ENCODE data around the gene CLCNKB. TPM values are rescaled to one million over a fixed set of nuclear protein-coding genes. Genes with fewer than 3 reads are reported as not detected.
"Not testable (repeated sequence)": the region's sequence is repeated elsewhere in the genome, so short reads cannot be mapped to it uniquely, and the experiment has no call there.

The CLCNKB gene
- total RNA-seq, 1 donor from 2014 or later, result not detected

GRCh38 chr1:16048573-16049189 lies 5.1 kb downstream of the CLCNKB start:
- Mint-ChIP-seq H3K9me3 (no peaks in the 10 kb centered on the region), H3K4me3 (no peak overlapping the region), H3K27me3 (ENCODE audit: insufficient read depth) (peaks cover 13% of the 10 kb centered on the region), H3K36me3 (ENCODE audit: low read depth) (no peaks in the 10 kb centered on the region), H3K4me1 (ENCODE audit: low read depth) (no peaks in the 10 kb centered on the region), H3K27ac (no peak overlapping the region)
- DNase-seq (ENCODE audit: low spot score), result no peak
- intact Hi-C loops (cut with micrococcal nuclease), result no loop called here

GRCh38 chr1:16050328-16050727 lies 6.7 kb downstream of the CLCNKB start:
- intact Hi-C loops (cut with micrococcal nuclease), result no loop called here
- H3K4me1 Mint-ChIP-seq (ENCODE audit: low read depth), result no peaks in the 10 kb centered on the region
- H3K27me3 Mint-ChIP-seq (ENCODE audit: insufficient read depth), result peaks cover 13% of the 10 kb centered on the region
- no peak for DNase-seq (ENCODE audit: low spot score)
- no peak overlapping the region for H3K4me3 Mint-ChIP-seq
- no peaks in the 10 kb centered on the region for H3K9me3 Mint-ChIP-seq
- no peaks in the 10 kb centered on the region for H3K36me3 Mint-ChIP-seq (ENCODE audit: low read depth)
- H3K27ac Mint-ChIP-seq, result no peak overlapping the region

GRCh38 chr1:16051039-16051438 lies 7.5 kb downstream of the CLCNKB start:
- DNase-seq (ENCODE audit: low spot score), result no peak
- H3K4me1 Mint-ChIP-seq (ENCODE audit: low read depth), result peaks cover 4% of the 10 kb centered on the region
- H3K27ac Mint-ChIP-seq, result no peak overlapping the region
- intact Hi-C loops (cut with micrococcal nuclease), result no loop called here
- no peaks in the 10 kb centered on the region for H3K9me3 Mint-ChIP-seq
- H3K36me3 Mint-ChIP-seq (ENCODE audit: low read depth), result no peaks in the 10 kb centered on the region
- no peak overlapping the region for H3K4me3 Mint-ChIP-seq
- peaks cover 13% of the 10 kb centered on the region for H3K27me3 Mint-ChIP-seq (ENCODE audit: insufficient read depth)

- intact Hi-C loops (cut with micrococcal nuclease), result not testable (repeated sequence)
- peaks cover 13% of the 10 kb centered on the region for H3K27me3 Mint-ChIP-seq (ENCODE audit: insufficient read depth)
Observed at GRCh38 chr1:16051949-16052348, 8.4 kb downstream of the CLCNKB start.

GRCh38 chr1:16053781-16054502 lies 10.4 kb downstream of the CLCNKB start:
- intact Hi-C loops (cut with micrococcal nuclease), result no loop called here
- DNase-seq (ENCODE audit: low spot score), result no peak
- no peak overlapping the region for H3K27ac Mint-ChIP-seq
- H3K4me1 Mint-ChIP-seq (ENCODE audit: low read depth), result peaks cover 7% of the 10 kb centered on the region
- peaks cover 4% of the 10 kb centered on the region for H3K27me3 Mint-ChIP-seq (ENCODE audit: insufficient read depth)
- H3K36me3 Mint-ChIP-seq (ENCODE audit: low read depth), result no peaks in the 10 kb centered on the region
- H3K4me3 Mint-ChIP-seq, result no peak overlapping the region
- no peaks in the 10 kb centered on the region for H3K9me3 Mint-ChIP-seq

More at GRCh38 chr1:16051949-16052348, 8.4 kb downstream of the CLCNKB start:
- H3K4me1 Mint-ChIP-seq (ENCODE audit: low read depth); DNase-seq (ENCODE audit: low spot score); H3K4me3 Mint-ChIP-seq; H3K9me3 Mint-ChIP-seq; H3K36me3 Mint-ChIP-seq (ENCODE audit: low read depth); H3K27ac Mint-ChIP-seq: not testable (repeated sequence)

GRCh38 chr1:16054598-16055540 lies 11.3 kb downstream of the CLCNKB start:
- no peaks in the 10 kb centered on the region for H3K9me3 Mint-ChIP-seq
- intact Hi-C loops (cut with micrococcal nuclease), result no loop called here
- H3K4me1 Mint-ChIP-seq (ENCODE audit: low read depth), result peaks cover 7% of the 10 kb centered on the region

GRCh38 chr1:16055613-16056520 lies 12.3 kb downstream of the CLCNKB start:
- H3K36me3 Mint-ChIP-seq (ENCODE audit: low read depth), result no peaks in the 10 kb centered on the region
- H3K9me3 Mint-ChIP-seq, result no peaks in the 10 kb centered on the region
- H3K27me3 Mint-ChIP-seq (ENCODE audit: insufficient read depth), result peaks cover 3% of the 10 kb centered on the region
- H3K4me3 Mint-ChIP-seq, result no peak overlapping the region
- no peak overlapping the region for H3K27ac Mint-ChIP-seq
- DNase-seq (ENCODE audit: low spot score), result peak; percentile 77
- peaks cover 7% of the 10 kb centered on the region for H3K4me1 Mint-ChIP-seq (ENCODE audit: low read depth)
- intact Hi-C loops (cut with micrococcal nuclease), result loop anchor here (1.0 kb wide), 4 partner anchors 47 to 264 kb away; no protein-coding TSS in a partner anchor

More at GRCh38 chr1:16054598-16055540, 11.3 kb downstream of the CLCNKB start:
- peaks cover under 1% of the 10 kb centered on the region for H3K27me3 Mint-ChIP-seq (ENCODE audit: insufficient read depth)
- no peak overlapping the region for H3K4me3 Mint-ChIP-seq
- H3K36me3 Mint-ChIP-seq (ENCODE audit: low read depth), result no peaks in the 10 kb centered on the region
- no peak for DNase-seq (ENCODE audit: low spot score)
- H3K27ac Mint-ChIP-seq, result no peak overlapping the region

GRCh38 chr1:16056521-16056912 lies 12.9 kb downstream of the CLCNKB start:
- DNase-seq (ENCODE audit: low spot score); H3K4me1 Mint-ChIP-seq (ENCODE audit: low read depth); H3K4me3 Mint-ChIP-seq; H3K36me3 Mint-ChIP-seq (ENCODE audit: low read depth); H3K27ac Mint-ChIP-seq; H3K27me3 Mint-ChIP-seq (ENCODE audit: insufficient read depth); H3K9me3 Mint-ChIP-seq: not testable (repeated sequence)
- intact Hi-C loops (cut with micrococcal nuclease), result loop anchor here (1.0 kb wide), 4 partner anchors 47 to 264 kb away; no protein-coding TSS in a partner anchor

GRCh38 chr1:16057314-16057915 lies 13.8 kb downstream of the CLCNKB start:
- intact Hi-C loops (cut with micrococcal nuclease), result loop anchor here (1.0 kb wide), 1 partner anchor 24 kb away; no protein-coding TSS in a partner anchor
- H3K27me3 Mint-ChIP-seq (ENCODE audit: insufficient read depth); H3K9me3 Mint-ChIP-seq; DNase-seq (ENCODE audit: low spot score); H3K4me1 Mint-ChIP-seq (ENCODE audit: low read depth); H3K36me3 Mint-ChIP-seq (ENCODE audit: low read depth); H3K27ac Mint-ChIP-seq; H3K4me3 Mint-ChIP-seq: not testable (repeated sequence)

- H3K4me1 Mint-ChIP-seq (ENCODE audit: low read depth); DNase-seq (ENCODE audit: low spot score); intact Hi-C loops (cut with micrococcal nuclease); H3K27ac Mint-ChIP-seq; H3K4me3 Mint-ChIP-seq; H3K36me3 Mint-ChIP-seq (ENCODE audit: low read depth); H3K27me3 Mint-ChIP-seq (ENCODE audit: insufficient read depth); H3K9me3 Mint-ChIP-seq: not testable (repeated sequence)
Observed at GRCh38 chr1:16058394-16059120, 15.0 kb downstream of the CLCNKB start.

GRCh38 chr1:16061266-16061665 lies 17.7 kb downstream of the CLCNKB start:
- Mint-ChIP-seq H3K4me3 (no peak overlapping the region), H3K4me1 (ENCODE audit: low read depth) (peaks cover 23% of the 10 kb centered on the region)
- intact Hi-C loops (cut with micrococcal nuclease), result no loop called here

More at GRCh38 chr1:16061266-16061665, 17.7 kb downstream of the CLCNKB start:
- DNase-seq (ENCODE audit: low spot score), result no peak
- Mint-ChIP-seq H3K27me3 (ENCODE audit: insufficient read depth) (peaks cover 6% of the 10 kb centered on the region), H3K36me3 (ENCODE audit: low read depth) (no peaks in the 10 kb centered on the region), H3K27ac (no peak overlapping the region), H3K9me3 (no peaks in the 10 kb centered on the region)

Data from activated T-helper 1 cell treated with anti-CD3 and anti-CD28 coated beads, Interleukin-12 subunit alpha, Interleukin-12 subunit beta, Interleukin-2, Interleukin-4 antibody, amounts not matched to agents 30 ng/mL and 10 ng/mL and 1 ng/mL, durations not matched to agents 14 hours and 24 hours and 36 hours (primary cell).